ENCODE measurements around the gene ARL6IP4. TPM values are rescaled to one million over a fixed set of nuclear protein-coding genes. Genes with fewer than 3 reads are reported as not detected.

The ARL6IP4 gene
- total and polyA plus RNA-seq, 4 donors = 128 to 511 (median 293) TPM

GRCh38 chr12:122979908-122980182 is 636 bp upstream of the ARL6IP4 start:
- Histone ChIP-seq H3K27ac (ENCODE audit: low read depth in 1 of 2, low read length in 2 of 2) (peak overlapping the region in 1 of 2 donors; percentile 3), H3K9me3 (ENCODE audit: control insufficient read depth, low read length) (no peaks in the 10 kb centered on the region), H3K36me3 (ENCODE audit: control insufficient read depth in 1 of 2, insufficient read depth in 2 of 2, low read length in 1 of 2) (no peaks in the 10 kb centered on the region), H3K27me3 (ENCODE audit: control insufficient read depth in 1 of 2, insufficient read depth in 2 of 2, low read length in 1 of 2) (no peaks in the 10 kb centered on the region), H3K4me3 (ENCODE audit: low read length in 2 of 2) (peak overlapping the region; percentile 80 to 92), H3K4me1 (ENCODE audit: control insufficient read depth in 1 of 2, insufficient read depth in 2 of 2, low read length in 2 of 2) (peaks cover 0 to 4% of the 10 kb centered on the region in 2 donors)
- ATAC-seq (ENCODE audit: low FRiP score) (no peak), DNase-seq (no peak)
- intact Hi-C loops (cut with DNase I) = loop anchor here in 1 of 2 donors (5.0 kb wide), 1 partner anchor 252 kb away; the partner anchor contains the start of genes MPHOSPH9 and MTRFR
- 1 to 2% methylated on average over 7 of the region's 7 CpGs for WGBS, 2 donors

- H3K27ac ChIP-seq (ENCODE audit: low read depth in 1 of 2, low read length in 2 of 2) = peak overlapping the region; percentile 14 to 68
- no peak for ATAC-seq (ENCODE audit: low FRiP score)
- DNase-seq = no peak
- 0 to 1% methylated on average over 40 of the region's 40 CpGs for WGBS, 2 donors
- no peaks in the 10 kb centered on the region for H3K9me3 ChIP-seq (ENCODE audit: control insufficient read depth, low read length)
- H3K4me3 ChIP-seq (ENCODE audit: low read length in 2 of 2) = peak overlapping the region; percentile 80 to 92
- H3K36me3 ChIP-seq (ENCODE audit: control insufficient read depth in 1 of 2, insufficient read depth in 2 of 2, low read length in 1 of 2) = no peaks in the 10 kb centered on the region
- intact Hi-C loops (cut with DNase I) = no loop called here
- no peaks in the 10 kb centered on the region for H3K27me3 ChIP-seq (ENCODE audit: control insufficient read depth in 1 of 2, insufficient read depth in 2 of 2, low read length in 1 of 2)
- peaks cover 0 to 4% of the 10 kb centered on the region in 2 donors for H3K4me1 ChIP-seq (ENCODE audit: control insufficient read depth in 1 of 2, insufficient read depth in 2 of 2, low read length in 2 of 2)
Observed at GRCh38 chr12:122981036-122981471, 573 bp downstream of the ARL6IP4 start.

GRCh38 chr12:122981587-122982476 is 1.4 kb downstream of the ARL6IP4 start:
- 68 to 72% methylated on average over 25 of the region's 25 CpGs for WGBS, 2 donors
- no peaks in the 10 kb centered on the region for H3K36me3 ChIP-seq (ENCODE audit: control insufficient read depth in 1 of 2, insufficient read depth in 2 of 2, low read length in 1 of 2)
- ATAC-seq (ENCODE audit: low FRiP score) (no peak), DNase-seq (no peak)
- intact Hi-C loops (cut with DNase I) = no loop called here
- no peaks in the 10 kb centered on the region for H3K9me3 ChIP-seq (ENCODE audit: control insufficient read depth, low read length)
- H3K4me3 ChIP-seq (ENCODE audit: low read length in 2 of 2) = peak overlapping the region in 1 of 2 donors; percentile 80
- no peak overlapping the region for H3K27ac ChIP-seq (ENCODE audit: low read depth in 1 of 2, low read length in 2 of 2)
- H3K27me3 ChIP-seq (ENCODE audit: control insufficient read depth in 1 of 2, insufficient read depth in 2 of 2, low read length in 1 of 2) = no peaks in the 10 kb centered on the region
- peaks cover 0 to 4% of the 10 kb centered on the region in 2 donors for H3K4me1 ChIP-seq (ENCODE audit: control insufficient read depth in 1 of 2, insufficient read depth in 2 of 2, low read length in 2 of 2)

DNA sequence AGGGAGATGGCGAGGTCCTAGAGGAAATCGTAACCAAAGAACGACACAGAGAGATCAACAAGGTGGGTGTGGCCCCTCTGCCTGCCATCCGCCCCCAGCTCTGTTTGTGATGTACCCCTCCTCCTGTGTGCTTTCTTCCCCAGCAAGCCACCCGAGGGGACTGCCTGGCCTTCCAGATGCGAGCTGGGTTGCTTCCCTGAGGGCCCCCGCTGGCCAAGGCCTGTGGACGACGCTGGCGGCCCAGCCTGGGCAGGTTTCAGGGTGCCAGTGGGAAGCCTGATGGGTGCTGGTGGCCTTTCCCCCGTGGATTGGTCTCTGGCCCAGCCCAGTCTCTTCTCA is 2.0 kb downstream of the ARL6IP4 start:
- Histone ChIP-seq H3K4me1 (ENCODE audit: control insufficient read depth in 1 of 2, insufficient read depth in 2 of 2, low read length in 2 of 2) (peaks cover 0 to 4% of the 10 kb centered on the region in 2 donors), H3K9me3 (ENCODE audit: control insufficient read depth, low read length) (no peaks in the 10 kb centered on the region), H3K27ac (ENCODE audit: low read depth in 1 of 2, low read length in 2 of 2) (peak overlapping the region in 1 of 2 donors; percentile 33), H3K4me3 (ENCODE audit: low read length in 2 of 2) (no peak overlapping the region), H3K27me3 (ENCODE audit: control insufficient read depth in 1 of 2, insufficient read depth in 2 of 2, low read length in 1 of 2) (no peaks in the 10 kb centered on the region), H3K36me3 (ENCODE audit: control insufficient read depth in 1 of 2, insufficient read depth in 2 of 2, low read length in 1 of 2) (no peaks in the 10 kb centered on the region)
- intact Hi-C loops (cut with DNase I) = no loop called here
- 73 to 75% methylated on average over 10 to 11 of the region's 11 CpGs for WGBS, 2 donors
- DNase-seq = no peak
- ATAC-seq (ENCODE audit: low FRiP score) = no peak

- peaks cover 0 to 4% of the 10 kb centered on the region in 2 donors for H3K4me1 ChIP-seq (ENCODE audit: control insufficient read depth in 1 of 2, insufficient read depth in 2 of 2, low read length in 2 of 2)
- intact Hi-C loops (cut with DNase I) = no loop called here
- no peaks in the 10 kb centered on the region for H3K9me3 ChIP-seq (ENCODE audit: control insufficient read depth, low read length)
- peak overlapping the region in 1 of 2 donors; percentile 72 for H3K27ac ChIP-seq (ENCODE audit: low read depth in 1 of 2, low read length in 2 of 2)
- H3K36me3 ChIP-seq (ENCODE audit: control insufficient read depth in 1 of 2, insufficient read depth in 2 of 2, low read length in 1 of 2) = no peaks in the 10 kb centered on the region
- no peak overlapping the region for H3K4me3 ChIP-seq (ENCODE audit: low read length in 2 of 2)
- 49 to 51% methylated on average over 21 of the region's 21 CpGs for WGBS, 2 donors
- DNase-seq (no peak), ATAC-seq (ENCODE audit: low FRiP score) (no peak)
- H3K27me3 ChIP-seq (ENCODE audit: control insufficient read depth in 1 of 2, insufficient read depth in 2 of 2, low read length in 1 of 2) = no peaks in the 10 kb centered on the region
Observed at GRCh38 chr12:122982963-122983788, 2.7 kb downstream of the ARL6IP4 start.

DNA sequence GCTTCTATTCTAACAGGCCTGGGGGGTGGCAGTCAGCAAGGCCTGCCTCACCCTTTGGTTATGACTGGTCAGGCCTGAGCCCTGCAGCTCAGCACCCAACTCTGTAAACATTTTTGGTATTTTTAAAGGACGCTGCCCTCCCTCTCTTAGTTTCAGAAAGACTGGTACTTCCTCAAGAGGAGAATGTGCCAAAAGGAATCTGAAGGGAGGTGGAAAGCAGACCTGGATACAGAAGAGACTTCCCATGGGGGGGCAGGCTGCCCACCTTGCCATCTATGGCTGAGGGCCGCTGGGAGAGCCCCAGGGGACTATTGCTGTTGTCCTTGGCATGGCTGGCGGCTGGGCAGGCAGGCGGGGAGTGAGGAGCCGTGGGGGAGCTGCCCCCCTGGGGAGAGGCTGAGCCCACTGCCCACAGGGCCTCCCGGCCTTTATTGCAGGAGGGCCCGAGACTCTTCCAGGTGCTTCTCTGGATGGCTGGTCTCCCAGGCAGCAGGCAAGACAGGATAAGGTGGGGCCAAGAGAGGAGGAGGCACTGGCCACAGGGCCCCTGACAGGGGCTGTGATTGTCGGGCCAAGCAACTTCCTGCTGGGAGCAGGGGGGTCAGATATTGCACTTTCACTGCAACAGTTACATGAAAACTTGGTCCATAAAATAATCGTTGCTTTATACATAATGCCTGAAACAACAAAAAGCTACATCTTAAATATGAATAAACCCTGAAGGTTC is 3.5 kb downstream of the ARL6IP4 start:
- no peak overlapping the region for H3K4me3 ChIP-seq (ENCODE audit: low read length in 2 of 2)

GRCh38 chr12:122984612-122985337 is 4.3 kb downstream of the ARL6IP4 start:
- Histone ChIP-seq H3K4me1 (ENCODE audit: control insufficient read depth in 1 of 2, insufficient read depth in 2 of 2, low read length in 2 of 2) (peaks cover 0 to 4% of the 10 kb centered on the region in 2 donors), H3K27ac (ENCODE audit: low read depth in 1 of 2, low read length in 2 of 2) (peak overlapping the region in 1 of 2 donors; percentile 60), H3K4me3 (ENCODE audit: low read length in 2 of 2) (no peak overlapping the region), H3K27me3 (ENCODE audit: control insufficient read depth in 1 of 2, insufficient read depth in 2 of 2, low read length in 1 of 2) (no peaks in the 10 kb centered on the region), H3K36me3 (ENCODE audit: control insufficient read depth in 1 of 2, insufficient read depth in 2 of 2, low read length in 1 of 2) (no peaks in the 10 kb centered on the region), H3K9me3 (ENCODE audit: control insufficient read depth, low read length) (no peaks in the 10 kb centered on the region)
- whole genome bisulfite sequencing, 2 donors = 17 to 21% methylated on average over 34 of the region's 34 CpGs
- DNase-seq = peak in 1 of 2 donors; percentile 73
- intact Hi-C loops (cut with DNase I) = no loop called here
- ATAC-seq (ENCODE audit: low FRiP score) = no peak

More for the DNA sequence above, 3.5 kb downstream of the ARL6IP4 start:
- peak; percentile 28 for ATAC-seq (ENCODE audit: low FRiP score)
- peak overlapping the region in 1 of 2 donors; percentile 72 for H3K27ac ChIP-seq (ENCODE audit: low read depth in 1 of 2, low read length in 2 of 2)
- no peaks in the 10 kb centered on the region for H3K27me3 ChIP-seq (ENCODE audit: control insufficient read depth in 1 of 2, insufficient read depth in 2 of 2, low read length in 1 of 2)
- DNase-seq = no peak
- intact Hi-C loops (cut with DNase I) = no loop called here
- no peaks in the 10 kb centered on the region for H3K36me3 ChIP-seq (ENCODE audit: control insufficient read depth in 1 of 2, insufficient read depth in 2 of 2, low read length in 1 of 2)
- peaks cover 0 to 4% of the 10 kb centered on the region in 2 donors for H3K4me1 ChIP-seq (ENCODE audit: control insufficient read depth in 1 of 2, insufficient read depth in 2 of 2, low read length in 2 of 2)
- no peaks in the 10 kb centered on the region for H3K9me3 ChIP-seq (ENCODE audit: control insufficient read depth, low read length)
- 2% methylated on average over 9 of the region's 9 CpGs for WGBS, 2 donors
